ENCODE measurements around the gene ANKRD24.
"Not testable (repeated sequence)": the region's sequence is repeated elsewhere in the genome, so short reads cannot be mapped to it uniquely, and the experiment has no call there.

ANKRD24 gene

DNA sequence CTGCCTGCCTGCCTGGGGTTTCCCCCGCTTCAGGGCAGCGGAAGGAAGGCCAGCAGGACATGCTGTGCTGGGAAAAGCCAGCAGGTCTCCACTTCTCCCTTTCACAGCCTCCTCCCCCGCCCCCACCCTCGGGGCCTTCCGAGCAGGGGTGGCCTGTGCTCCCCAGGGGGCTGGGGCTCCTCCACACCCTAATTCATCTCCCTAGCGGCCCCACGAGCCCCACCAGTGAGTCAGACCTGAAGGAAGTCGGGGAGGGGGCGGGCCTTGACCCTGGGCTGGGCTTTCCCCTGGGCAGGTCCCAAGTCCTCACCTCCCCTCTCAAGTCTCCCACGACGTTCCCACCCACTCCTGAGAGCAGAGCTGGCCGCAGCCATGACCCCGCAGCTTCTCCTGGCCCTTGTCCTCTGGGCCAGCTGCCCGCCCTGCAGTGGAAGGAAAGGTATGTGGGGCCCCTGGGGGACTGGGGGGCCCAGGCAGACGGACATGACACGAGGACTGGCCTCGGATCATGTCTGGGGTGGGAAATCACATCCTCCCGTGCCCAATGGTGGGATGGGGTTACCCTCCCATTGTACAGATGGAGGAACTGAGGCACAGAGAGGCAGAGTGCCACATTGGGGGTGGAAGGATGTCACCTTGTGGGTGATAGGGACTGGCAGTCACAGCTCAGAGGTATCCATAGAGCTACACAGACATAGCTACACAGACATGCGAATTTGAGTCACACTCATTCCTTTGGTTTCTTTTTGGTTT, 46.9 kb downstream of the ANKRD24 start, which contains the start of gene EBI3:
TSS of gene EBI3 (plus strand) at position 345 of the 753 bp plus-strand sequence. CDS start at position 373, 28 bp downstream.
- DNase-seq (ENCODE audit: low read depth in 4 of 4, low spot score in 1 of 4) = peak in 3 of 4 experiments; percentile 19 to 67 (median 25)

DNA sequence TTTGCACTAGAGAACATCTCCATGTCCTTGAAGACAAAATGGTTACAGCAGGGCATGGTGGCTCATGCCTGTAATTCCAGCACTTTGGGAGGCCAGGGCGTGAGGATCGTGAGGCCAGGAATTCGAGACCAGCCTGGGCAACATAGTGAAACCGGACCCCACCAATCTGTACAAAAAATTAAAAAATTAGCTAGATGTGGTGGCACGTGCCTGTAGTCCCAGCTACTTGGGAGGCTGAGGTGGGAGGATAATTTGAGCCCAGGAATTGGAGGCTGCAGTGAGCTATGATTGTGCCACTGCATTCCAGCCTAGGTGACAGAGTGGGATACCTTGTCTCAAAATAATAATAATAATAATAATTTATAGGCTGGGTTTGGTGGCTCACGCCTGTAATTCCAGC, 47.7 kb downstream of the ANKRD24 start:
- DNase-seq (ENCODE audit: low read depth in 4 of 4, low spot score in 1 of 4) = not testable (repeated sequence)

DNA sequence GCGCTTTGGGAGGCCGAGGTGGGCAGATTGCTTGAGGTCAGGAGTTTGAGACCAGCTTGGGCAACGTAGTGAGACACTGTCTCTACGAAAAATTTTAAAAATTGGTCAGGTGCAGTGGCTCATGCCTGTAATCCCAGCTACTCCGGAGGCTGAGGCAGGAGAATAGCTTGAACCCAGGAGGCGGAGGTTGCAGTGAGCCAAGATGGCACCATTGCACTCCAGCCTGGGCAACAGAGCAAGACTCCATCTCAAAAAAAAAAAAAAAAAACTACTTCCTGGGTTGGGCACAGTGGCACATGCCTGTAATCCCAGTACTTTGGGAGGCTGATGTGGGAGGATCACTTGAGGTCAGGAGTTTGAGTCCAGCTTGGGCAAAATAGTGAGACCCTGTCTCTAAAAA, 49.0 kb downstream of the ANKRD24 start:
- DNase-seq (ENCODE audit: low read depth in 4 of 4, low spot score in 1 of 4) = not testable (repeated sequence)

DNA sequence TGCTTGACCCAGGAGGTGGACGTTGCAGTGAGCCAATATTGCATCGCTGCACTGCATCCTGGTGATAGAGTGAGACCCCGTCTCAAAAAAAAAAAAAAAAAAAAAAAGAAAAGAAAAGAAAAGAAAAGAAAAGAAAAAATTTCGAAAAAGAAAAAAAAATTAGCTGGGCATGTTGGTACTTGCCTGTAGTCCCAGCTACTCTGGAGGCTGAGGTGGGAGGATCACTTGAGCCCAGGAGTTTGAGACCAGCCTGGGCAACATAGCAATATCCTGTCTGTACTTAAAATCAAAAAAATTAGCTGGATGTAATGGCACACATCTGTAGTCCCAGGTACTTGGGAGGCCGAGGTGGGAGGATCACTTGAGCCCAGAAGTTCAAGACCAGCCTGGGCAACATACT, 49.6 kb downstream of the ANKRD24 start:
- not testable (repeated sequence) for DNase-seq (ENCODE audit: low read depth in 4 of 4, low spot score in 1 of 4)

DNA sequence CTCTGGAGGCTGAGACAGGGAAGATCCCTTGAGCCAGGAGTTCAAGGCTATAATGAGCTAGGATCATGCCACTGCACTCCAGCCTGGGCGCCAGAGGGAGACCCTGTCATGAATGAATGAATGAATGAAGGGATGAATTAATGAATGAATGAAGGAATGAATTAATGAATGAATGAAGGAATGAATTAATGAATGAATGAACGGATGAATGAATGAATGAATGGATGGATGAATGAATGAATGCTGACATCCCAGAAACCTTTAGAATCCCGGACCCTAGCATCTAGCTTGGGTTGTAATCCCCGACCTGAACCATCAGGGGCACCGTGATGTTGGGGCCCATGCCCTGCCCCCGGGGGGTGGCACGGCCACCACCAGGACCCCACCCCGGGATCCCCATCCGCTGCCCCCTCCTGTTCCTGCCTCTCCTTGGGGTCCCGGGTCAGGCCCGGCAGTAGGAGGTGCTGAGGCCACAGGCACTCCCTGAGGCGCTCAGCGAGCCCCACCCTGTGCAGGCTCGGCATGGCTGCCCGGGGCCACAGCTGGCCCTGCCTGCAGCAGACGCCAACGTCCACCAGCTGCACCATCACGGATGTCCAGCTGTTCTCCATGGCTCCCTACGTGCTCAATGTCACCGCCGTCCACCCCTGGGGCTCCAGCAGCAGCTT, 50.3 kb downstream of the ANKRD24 start:
- DNase-seq (ENCODE audit: low read depth in 4 of 4, low spot score in 1 of 4) = no peak

DNA sequence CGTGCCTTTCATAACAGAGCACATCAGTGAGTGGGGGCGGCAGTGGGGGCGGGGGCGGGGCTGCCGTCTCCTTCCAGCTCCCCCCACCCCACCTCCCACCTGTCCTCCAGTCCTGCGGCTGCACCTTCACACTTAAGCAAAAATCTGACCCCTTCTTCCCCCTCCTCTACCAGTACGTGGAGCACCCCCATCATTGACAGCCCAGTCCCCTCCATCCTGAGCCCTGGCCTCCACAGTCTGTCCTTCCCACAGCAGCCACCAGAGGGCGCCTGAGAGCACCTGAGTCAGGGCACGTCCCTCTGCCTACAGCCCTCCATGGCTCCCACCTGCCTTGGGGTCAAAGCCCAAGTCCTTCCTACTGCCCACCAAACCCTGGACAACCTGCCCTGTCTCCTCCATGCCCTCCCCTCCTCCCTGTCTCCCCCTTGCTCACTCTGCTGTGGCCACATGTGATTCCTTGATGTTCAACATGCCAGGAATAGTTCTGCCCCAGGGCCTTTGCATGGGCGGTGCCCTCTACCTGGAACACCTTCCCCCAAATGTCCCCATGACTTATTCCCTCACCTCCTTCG, 50.9 kb downstream of the ANKRD24 start:
- peak; percentile 48 to 70 (median 56) for DNase-seq (ENCODE audit: low read depth in 4 of 4, low spot score in 1 of 4)

DNA sequence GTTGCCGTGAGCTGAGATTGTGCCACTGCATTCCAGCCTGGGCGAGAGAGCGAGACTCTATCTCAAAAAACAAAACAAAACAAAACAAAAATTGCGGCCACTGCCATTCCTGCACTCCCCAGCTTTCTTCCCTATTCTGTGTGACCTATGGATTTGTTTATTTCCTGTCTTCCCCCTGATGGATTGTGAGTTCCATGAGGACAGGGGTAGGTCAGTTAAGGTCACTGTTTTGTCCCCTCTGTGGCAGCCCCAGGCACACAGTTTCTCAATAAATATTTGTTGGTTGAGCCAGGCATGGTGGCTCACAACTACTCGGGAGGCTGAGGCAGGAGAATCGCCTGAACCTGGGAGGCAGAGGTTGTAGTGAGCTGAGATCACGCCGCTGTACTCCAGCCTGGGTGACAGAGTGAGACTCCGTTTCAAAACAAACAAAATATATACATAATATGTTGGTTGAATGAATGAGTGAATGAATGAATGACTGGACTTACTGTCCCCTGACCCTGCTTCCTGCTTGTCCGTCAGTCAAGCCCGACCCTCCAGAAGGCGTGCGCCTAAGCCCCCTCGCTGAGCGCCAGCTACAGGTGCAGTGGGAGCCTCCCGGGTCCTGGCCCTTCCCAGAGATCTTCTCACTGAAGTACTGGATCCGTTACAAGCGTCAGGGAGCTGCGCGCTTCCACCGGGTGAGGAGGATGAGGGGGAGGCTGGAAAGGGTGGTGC, 51.8 kb downstream of the ANKRD24 start:
- no peak for DNase-seq (ENCODE audit: low read depth in 4 of 4, low spot score in 1 of 4)

DNA sequence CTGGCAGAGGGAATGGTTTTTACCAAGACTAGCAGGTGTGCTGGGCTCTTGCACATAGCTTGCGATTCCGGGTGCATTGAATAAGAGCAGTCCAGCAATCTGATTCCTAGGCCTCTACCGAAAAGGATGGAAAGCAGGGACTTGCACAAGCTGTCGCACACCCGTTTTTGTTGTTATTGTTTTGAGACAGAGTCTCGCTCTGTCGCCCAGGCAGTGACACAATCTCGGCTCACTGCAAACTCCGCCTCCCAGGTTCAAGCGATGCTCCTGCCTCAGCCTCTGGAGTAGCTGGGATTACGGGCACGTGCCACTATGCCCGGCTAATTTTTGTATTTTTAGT, 52.3 kb downstream of the ANKRD24 start:
- no peak for DNase-seq (ENCODE audit: low read depth in 4 of 4, low spot score in 1 of 4)

DNA sequence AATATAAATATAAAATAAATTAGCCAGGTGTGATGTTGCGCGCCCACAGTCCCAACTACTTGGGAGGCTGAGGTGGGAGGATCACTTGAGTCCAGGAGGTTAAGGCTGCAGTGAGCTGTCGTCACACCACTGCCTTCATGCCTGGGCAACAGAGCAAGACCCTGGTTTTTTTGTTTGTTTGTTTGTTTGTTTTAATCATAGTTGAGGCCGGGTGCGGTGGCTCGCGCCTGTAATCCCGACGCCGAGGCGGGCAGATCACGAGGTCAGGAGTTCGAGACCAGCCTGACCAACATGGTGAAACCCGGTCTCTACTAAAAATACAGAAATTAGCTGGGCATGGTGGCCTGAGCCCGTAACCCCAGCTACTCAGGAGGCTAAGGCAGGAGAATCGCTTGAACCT, 55.0 kb downstream of the ANKRD24 start:
- DNase-seq (ENCODE audit: low read depth in 4 of 4, low spot score in 1 of 4) = not testable (repeated sequence)

DNA sequence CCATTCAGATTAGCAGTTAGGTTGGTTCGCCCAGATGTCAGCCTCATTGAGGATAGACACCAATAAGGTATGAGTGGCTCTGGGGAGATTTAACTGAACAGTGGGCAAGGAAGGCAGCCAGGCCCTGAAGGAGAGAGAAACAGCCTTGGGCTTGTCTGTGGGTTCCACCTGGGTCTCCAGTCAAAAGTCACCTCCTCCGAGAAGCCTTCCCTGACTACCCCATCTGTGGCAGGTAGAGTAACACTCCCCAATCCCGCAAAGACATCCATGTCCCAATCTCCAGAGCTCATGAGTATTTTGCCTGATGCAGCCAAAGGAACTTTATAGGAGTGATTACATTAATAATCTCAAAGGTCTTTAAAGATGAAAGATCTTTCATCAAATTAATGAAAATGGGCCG, 56.3 kb downstream of the ANKRD24 start:
- no peak for DNase-seq (ENCODE audit: low read depth in 4 of 4, low spot score in 1 of 4)

DNA sequence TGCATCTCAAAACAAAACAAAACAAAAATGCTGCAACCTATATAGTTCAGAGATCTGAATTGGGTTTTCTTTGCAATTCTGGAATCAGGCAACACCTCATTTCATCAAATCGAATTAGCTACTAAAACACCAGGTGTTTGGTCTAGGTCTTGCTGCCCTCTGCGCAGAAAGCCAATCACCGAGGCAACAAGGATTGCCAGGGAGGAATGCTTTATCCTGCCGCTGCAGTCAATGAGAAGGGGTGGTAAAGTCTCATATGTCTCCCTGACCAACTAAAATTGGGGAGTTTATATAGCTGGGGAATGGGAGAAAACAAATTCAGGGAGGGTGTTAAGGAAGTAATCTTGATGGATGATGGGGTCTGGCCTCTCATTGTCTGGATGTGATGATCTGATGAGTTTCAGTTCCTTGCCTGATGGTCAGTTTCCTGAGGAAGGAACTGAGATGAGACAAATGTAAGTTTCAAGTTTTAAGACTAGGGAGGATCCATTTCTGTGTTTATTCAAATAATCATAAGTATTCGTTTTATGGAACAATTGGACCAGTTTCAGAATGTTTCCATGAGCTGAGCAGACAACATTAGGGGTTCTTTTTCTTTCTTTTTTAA, 59.4 kb downstream of the ANKRD24 start:
- no peak for DNase-seq (ENCODE audit: low read depth in 4 of 4, low spot score in 1 of 4)

DNA sequence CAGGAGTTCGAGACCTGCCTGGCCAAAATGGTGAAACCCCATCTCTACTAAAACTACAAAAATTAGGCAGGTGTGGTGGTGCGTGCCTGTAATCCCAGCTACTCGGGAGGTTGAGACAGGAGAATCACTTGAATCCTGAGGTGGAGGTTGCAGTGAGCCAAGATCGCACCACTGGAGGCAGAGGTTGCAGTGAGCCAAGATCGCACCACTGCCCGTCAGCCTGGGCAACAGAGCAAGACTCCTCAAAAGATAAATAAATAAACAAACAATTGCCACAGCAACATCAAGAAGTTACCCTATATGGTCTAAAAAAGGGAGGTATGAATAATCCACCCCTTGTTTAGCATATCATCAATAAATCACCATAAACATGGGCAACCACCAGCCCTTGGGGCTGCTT, 63.4 kb downstream of the ANKRD24 start:
- DNase-seq (ENCODE audit: low read depth in 4 of 4, low spot score in 1 of 4) = not testable (repeated sequence)

DNA sequence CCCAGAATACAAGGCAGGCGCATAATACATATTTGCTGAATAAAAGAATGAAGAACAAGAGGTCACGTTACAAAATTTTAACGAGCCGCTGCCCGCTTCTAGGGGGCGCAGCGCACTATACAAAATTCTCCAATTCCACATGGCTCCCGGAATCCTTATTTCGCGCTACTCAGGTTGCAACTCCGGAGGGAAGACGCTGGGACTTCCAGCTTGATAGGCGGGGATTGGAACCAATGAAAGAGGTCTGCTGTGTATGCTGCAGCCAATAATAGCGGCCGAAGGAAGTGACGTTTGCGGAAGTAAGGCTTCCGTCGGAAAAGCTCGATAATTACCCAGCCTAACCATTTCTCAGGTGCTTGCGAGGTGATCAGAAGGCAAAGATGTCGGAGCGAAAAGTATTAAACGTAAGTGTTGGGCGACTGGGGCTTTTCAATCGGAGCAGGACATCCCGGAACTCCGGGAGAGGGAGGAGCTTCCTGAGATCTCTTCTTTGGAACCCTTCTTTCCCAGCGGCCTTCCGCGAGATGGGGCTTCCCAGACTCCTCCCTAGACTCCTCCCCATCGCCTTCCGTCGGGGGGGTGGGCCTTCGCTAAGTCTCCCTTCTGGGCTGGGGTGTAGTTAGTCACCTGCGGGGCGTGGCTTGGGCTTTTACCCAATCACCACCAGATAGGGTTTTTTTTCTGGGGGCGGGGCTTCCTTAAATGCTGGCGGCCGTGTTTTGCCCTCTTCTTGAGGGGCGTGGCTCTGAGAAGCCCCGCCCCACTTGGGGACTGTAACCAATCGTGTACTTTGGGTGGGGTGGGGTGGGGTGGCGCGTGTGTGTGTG, 64.5 kb downstream of the ANKRD24 start, which contains the start of gene YJU2:
TSS of gene YJU2 (plus strand) at position 314 of the 827 bp plus-strand sequence. CDS start at position 381, 67 bp downstream.
- peak; percentile 96 to 99 (median 98) for DNase-seq (ENCODE audit: low read depth in 4 of 4, low spot score in 1 of 4)

DNA sequence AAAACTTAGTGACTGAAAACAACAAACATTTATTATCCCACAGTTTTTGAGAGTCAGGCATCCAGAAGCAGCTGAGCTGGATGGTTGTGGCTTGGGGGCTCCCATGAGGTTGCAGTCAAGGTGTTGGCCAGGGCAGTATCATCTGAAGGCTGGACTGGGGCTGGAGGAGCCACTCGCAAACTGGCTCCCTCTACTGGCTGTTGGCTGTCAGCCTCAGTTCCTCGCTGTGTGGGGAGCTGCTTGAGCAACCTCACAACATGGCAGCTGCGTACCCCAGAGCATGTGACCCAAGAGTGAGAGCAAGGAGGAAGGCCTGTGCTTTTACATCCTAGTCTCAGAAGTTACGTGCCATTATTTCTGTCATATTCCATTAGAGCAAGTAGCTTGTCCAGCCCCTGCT, 74.1 kb downstream of the ANKRD24 start:
- DNase-seq (ENCODE audit: low read depth in 4 of 4, low spot score in 1 of 4) = no peak

DNA sequence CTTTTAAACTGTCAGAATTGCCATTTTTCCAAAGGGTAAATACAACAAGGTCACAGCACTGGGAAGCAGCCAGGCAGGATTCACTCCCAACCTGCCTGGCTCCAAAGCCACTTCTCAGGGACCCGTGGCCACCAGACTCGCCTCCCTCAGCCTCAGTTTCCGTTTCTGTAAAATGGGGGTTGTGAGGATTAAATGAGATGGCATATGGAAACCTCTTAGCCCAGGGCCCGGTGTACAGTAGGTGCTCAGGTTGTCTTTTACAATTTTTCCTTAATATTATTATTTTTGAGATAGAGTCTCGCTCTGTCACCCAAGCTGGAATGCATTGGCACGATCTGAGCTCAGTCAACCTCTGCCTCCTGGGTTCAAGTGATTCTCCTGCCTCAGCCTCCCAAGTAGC, 74.5 kb downstream of the ANKRD24 start:
- no peak for DNase-seq (ENCODE audit: low read depth in 4 of 4, low spot score in 1 of 4)

DNA sequence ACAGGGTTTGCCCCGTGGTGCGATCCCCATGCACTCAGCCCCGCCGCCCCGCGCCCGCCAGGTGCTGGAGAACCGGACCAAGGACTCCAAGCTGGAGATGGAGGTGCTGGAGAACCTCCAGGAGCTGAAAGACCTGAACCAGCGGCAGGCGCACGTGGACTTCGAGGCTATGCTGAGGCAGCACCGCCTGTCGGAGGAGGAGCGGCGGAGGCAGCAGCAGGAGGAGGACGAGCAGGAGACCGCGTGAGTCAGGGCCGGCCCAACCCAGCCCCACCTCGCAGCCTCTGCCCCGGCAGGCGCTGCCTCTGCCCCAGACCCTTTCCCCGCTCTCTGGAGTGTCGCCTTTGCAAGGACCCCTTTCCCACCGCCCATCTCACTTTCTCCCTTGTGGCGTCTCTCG, 75.7 kb downstream of the ANKRD24 start:
- no peak for DNase-seq (ENCODE audit: low read depth in 4 of 4, low spot score in 1 of 4)

DNA sequence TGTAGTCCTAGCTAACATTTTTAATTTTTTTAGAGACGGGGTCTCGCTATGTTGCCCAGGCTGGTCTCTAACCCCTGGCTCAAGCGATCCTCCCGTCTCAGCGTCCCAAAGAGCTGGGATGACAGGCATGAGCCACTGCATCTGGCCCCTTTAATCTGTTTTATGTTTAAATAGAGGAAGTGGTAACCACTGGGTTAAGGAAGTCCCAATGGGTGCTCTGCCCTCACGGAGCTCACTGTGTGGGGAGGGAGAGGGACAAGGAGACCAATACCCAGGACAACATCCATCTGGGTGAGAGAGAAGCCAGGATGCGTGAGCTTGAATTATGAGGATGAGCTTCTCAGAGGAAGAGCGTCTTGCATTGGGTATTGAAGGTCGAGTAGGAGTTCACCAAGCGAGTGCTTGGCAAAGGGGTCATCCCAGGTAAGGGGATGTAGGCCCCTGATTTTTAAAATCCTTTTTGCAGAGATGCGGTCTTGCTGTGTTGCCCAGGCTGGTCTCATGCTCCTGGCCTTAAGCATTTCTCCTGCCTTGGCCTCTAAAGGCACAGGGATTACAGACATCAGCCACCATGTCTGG, 78.2 kb downstream of the ANKRD24 start:
- DNase-seq (ENCODE audit: low read depth in 4 of 4, low spot score in 1 of 4) = no peak

DNA sequence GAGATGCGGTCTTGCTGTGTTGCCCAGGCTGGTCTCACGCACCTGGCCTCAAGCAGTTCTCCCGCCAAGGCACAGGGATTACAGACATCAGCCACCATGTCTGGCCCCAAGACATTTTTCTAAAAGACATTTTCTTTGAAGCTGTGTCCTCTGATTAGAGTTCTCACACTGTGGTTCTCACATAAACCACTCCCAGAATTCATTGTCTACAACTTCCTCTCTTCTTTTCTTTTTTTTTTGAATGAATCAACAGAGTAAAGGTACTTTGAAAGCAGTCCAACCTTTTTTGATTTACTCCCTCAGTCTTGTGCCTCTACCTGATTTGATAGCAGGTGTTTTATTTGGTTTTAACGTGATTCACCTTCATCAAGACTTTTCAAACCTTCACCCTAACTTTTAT, 82.3 kb downstream of the ANKRD24 start:
- no peak for DNase-seq (ENCODE audit: low read depth in 4 of 4, low spot score in 1 of 4)

DNA sequence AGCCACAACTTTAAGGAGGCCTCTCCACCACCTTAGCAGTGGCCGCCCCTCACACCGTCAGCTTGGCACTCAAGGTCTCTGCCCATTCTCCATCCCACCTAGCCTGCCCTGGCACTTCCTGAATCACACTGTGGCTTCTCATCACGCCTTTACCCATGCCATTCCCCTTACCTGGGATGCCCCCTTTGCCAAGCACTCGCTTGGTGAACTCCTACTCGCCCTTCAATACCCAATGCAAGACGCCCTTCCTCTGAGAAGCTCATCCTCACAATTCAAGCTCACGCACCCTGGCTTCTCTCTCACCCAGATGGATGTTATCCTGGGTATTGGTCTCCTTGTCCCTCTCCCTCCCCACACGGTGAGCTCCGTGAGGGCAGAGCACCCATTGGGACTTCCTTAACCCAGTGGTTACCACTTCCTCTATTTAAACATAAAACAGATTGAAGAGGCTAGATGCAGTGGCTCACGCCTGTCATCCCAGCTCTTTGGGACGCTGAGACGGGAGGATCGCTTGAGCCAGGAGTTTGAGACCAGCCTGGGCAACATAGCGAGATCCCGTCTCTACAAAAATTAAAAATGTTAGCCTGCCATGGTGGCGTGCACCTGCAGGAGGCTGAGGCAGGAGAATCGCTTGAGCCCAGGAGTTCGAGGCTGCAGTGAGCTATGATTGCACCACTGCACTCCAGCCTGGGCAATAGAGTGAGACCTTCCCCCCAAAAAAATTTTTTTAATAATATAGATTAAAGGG, 83.9 kb downstream of the ANKRD24 start:
- no peak for DNase-seq (ENCODE audit: low read depth in 4 of 4, low spot score in 1 of 4)

Measured in stimulated activated CD4-positive, alpha-beta T cell treated with anti-CD3 and anti-CD28 coated beads, Interleukin-1b, Interleukin-23, amount 100 ng/mL, for 24 hours (primary cell).